Fibroblast of upper back skin (primary cell): ENCODE data around the gene RRP1B.

Source experiments
- DNase-seq: peaks from one replicate; pipeline ENCODE4 v3.0.0-alpha.2; 2013

RRP1B gene

GRCh38 chr21:43728467-43729390 lies 69.4 kb downstream of the RRP1B start:
- peak; percentile 99 for DNase-seq

- no peak for DNase-seq
Observed at GRCh38 chr21:43731476-43731875, 72.1 kb downstream of the RRP1B start.

- peak; percentile 40 for DNase-seq
Observed at GRCh38 chr21:43731891-43732711, 72.7 kb downstream of the RRP1B start.

GRCh38 chr21:43733060-43733459 lies 73.7 kb downstream of the RRP1B start:
- DNase-seq: no peak

- peak; percentile 53 for DNase-seq
Observed at GRCh38 chr21:43733529-43734071, 74.2 kb downstream of the RRP1B start.

- no peak for DNase-seq
Observed at GRCh38 chr21:43734131-43734927, 75.0 kb downstream of the RRP1B start.

GRCh38 chr21:43734928-43735229 lies 75.5 kb downstream of the RRP1B start:
- DNase-seq: peak; percentile 79

GRCh38 chr21:43735236-43736091 lies 76.1 kb downstream of the RRP1B start:
- no peak for DNase-seq

GRCh38 chr21:43736224-43736883 lies 77.0 kb downstream of the RRP1B start:
- no peak for DNase-seq

- DNase-seq: no peak
Observed at GRCh38 chr21:43737158-43737950, 78.0 kb downstream of the RRP1B start.

- DNase-seq: no peak
Observed at GRCh38 chr21:43739621-43740435, 80.5 kb downstream of the RRP1B start.

GRCh38 chr21:43740497-43741156 lies 81.3 kb downstream of the RRP1B start:
- DNase-seq: peak; percentile 56

- no peak for DNase-seq
Observed at GRCh38 chr21:43741423-43742096, 82.2 kb downstream of the RRP1B start.

GRCh38 chr21:43743947-43744346 lies 84.6 kb downstream of the RRP1B start:
- no peak for DNase-seq

- DNase-seq: no peak
Observed at GRCh38 chr21:43744725-43745124, 85.4 kb downstream of the RRP1B start.
